K562 (cell line): ENCODE data around the gene SPATS2. TPM values are rescaled to one million over a fixed set of nuclear protein-coding genes. Genes with fewer than 3 reads are reported as not detected.

ENCODE experiments used
- ATAC-seq: fragments of 200-7000 bp; cut with Tn5 transposase; 3 replicates; pipeline ENCODE4 v1.9.1; 2020; ENCODE audit warnings: moderate library complexity
- BruUV-seq: library from RNA; stranded (reverse); fragments of 400-500 nt; replicated peaks from 2 replicates; lab custom pipeline; 2021; lab: Mats Ljungman, UMichigan
- CTCF ChIA-PET: fragments of 300-600 bp; formaldehyde crosslinking; extraction: SDS; loops from one replicate; lab custom pipeline; 2021; ENCODE audit warnings: low intra/inter-chr PET ratio; lab: Yijun Ruan, JAX
- POLR2A ChIA-PET: fragments of 300-600, 350-650 bp; sonication (Branson Sonifier 250); formaldehyde crosslinking; extraction: SDS; loops from one replicate; lab custom pipeline; 2021; ENCODE audit warnings: antibody characterized with exemption, inconsistent platforms; lab: Yijun Ruan, JAX
- DNase-seq, 4 experiments: peaks; one replicate each; pipeline versions ENCODE4 v3.0.0 to v3.0.0-alpha.2; 2011 to 2018; ENCODE audit warnings: low spot score in 3 of 4, mixed read lengths in 3 of 4; ENCODE audit errors: extremely low read depth in 1 of 4
- FAIRE-seq: peaks from 2 replicates; lab custom pipeline; 2011; peaks lifted over from hg19 to GRCh38; lab: Jason Lieb, UNC
- H2AFZ ChIP-seq: 2 replicates; pipeline ENCODE4 v1.6.0; 2011; ENCODE audit warnings: low read depth, low read length, control low read depth, inconsistent platforms
- H3K27ac ChIP-seq: fragments of 200-600 bp; 3 replicates; pipeline ENCODE4 v1.8.0; 2011; ENCODE audit warnings: low read depth, mild to moderate bottlenecking, control low read depth, inconsistent platforms, low read length, moderate library complexity, mixed read lengths; ENCODE audit errors: extremely low read depth
- H3K27me3 ChIP-seq, 2 experiments: fragments of 300-600 bp in 1 of 2; 2 replicates in 1 of 2; 3 replicates in 1 of 2; pipeline versions ENCODE4 v1.6.0 to v1.8.0; 2011; ENCODE audit warnings: inconsistent platforms in 2 of 2, low read length in 2 of 2, mild to moderate bottlenecking in 1 of 2, mixed read lengths in 1 of 2, moderate library complexity in 1 of 2; ENCODE audit not compliant: control insufficient read depth in 2 of 2, insufficient read depth in 2 of 2
- H3K36me3 ChIP-seq: fragments of 300-600 bp; 3 replicates; pipeline ENCODE4 v1.8.0; 2011; ENCODE audit warnings: mild to moderate bottlenecking, low read length, inconsistent platforms; ENCODE audit not compliant: control insufficient read depth, insufficient read depth
- H3K4me1 ChIP-seq, 2 experiments: fragments of 200-600 bp in 1 of 2; replicated peaks in 1 of 2; 2 replicates in 1 of 2; 3 replicates in 1 of 2; pipeline versions ENCODE4 v1.5.1 to v1.8.0; 2011; ENCODE audit warnings: inconsistent platforms in 2 of 2, low read length in 2 of 2, mild to moderate bottlenecking in 1 of 2, mixed read lengths in 1 of 2, moderate library complexity in 1 of 2; ENCODE audit not compliant: control insufficient read depth in 2 of 2, insufficient read depth in 2 of 2
- H3K4me2 ChIP-seq: 2 replicates; pipeline ENCODE4 v1.6.1; 2011; ENCODE audit warnings: low read length, control low read depth, inconsistent platforms, mixed read lengths; ENCODE audit not compliant: insufficient read depth
- H3K4me3 ChIP-seq: fragments of 200-600 bp; sonication (generic), shearing (Covaris generic); 2 replicates; pipeline ENCODE4 v1.5.1; 2016; ENCODE audit warnings: control low read depth, inconsistent platforms
- H3K79me2 ChIP-seq: fragments of 200-600 bp; 3 replicates; pipeline ENCODE4 v1.8.0; 2011; ENCODE audit warnings: low read length, inconsistent platforms; ENCODE audit not compliant: control insufficient read depth, insufficient read depth
- H3K9ac ChIP-seq, 2 experiments: 2 replicates each; pipeline versions ENCODE4 v1.6.0 to v1.6.1; 2011; ENCODE audit warnings: low read depth in 2 of 2, low read length in 2 of 2, control low read depth in 1 of 2, inconsistent platforms in 1 of 2, mild to moderate bottlenecking in 1 of 2, mixed read lengths in 1 of 2; ENCODE audit not compliant: insufficient read depth in 1 of 2
- H3K9me1 ChIP-seq: one replicate; pipeline ENCODE4 v1.6.0; 2011; ENCODE audit warnings: inconsistent platforms, mild to moderate bottlenecking, low read length, moderate library complexity; ENCODE audit not compliant: control insufficient read depth, insufficient read depth
- H3K9me3 ChIP-seq: replicated peaks from 2 replicates; pipeline ENCODE4 v1.5.1; 2011; ENCODE audit warnings: low read depth, low read length, inconsistent platforms; ENCODE audit not compliant: control insufficient read depth, insufficient read depth
- H4K20me1 ChIP-seq: replicated peaks from 2 replicates; pipeline ENCODE4 v1.6.1; 2011; ENCODE audit warnings: low read length, inconsistent platforms, mixed read lengths; ENCODE audit not compliant: control insufficient read depth, insufficient read depth
- ARID2 ChIP-seq: fragments of 450-650 bp; IDR thresholded peaks from 2 replicates; pipeline ENCODE4 v1.6.1; 2017; ENCODE audit warnings: antibody characterized with exemption, mild to moderate bottlenecking
- BACH1 ChIP-seq: fragments of 200-800 bp; sonication (Bioruptor generic); IDR thresholded peaks from 2 replicates; pipeline ENCODE4 v1.6.1; 2016; ENCODE audit warnings: missing genetic modification characterization, missing compliant biosample characterization
- BRD4 ChIP-seq: fragments of 200-600 bp; sonication (generic); IDR thresholded peaks from 2 replicates; pipeline ENCODE4 v1.6.1; 2017; ENCODE audit warnings: inconsistent platforms
- CHD7 ChIP-seq: fragments of 200-600 bp; sonication (generic); IDR thresholded peaks from one replicate; pipeline ENCODE4 v1.6.1; 2012; ENCODE audit warnings: mild to moderate bottlenecking, low read depth, low read length, inconsistent platforms
- ELF2 ChIP-seq: fragments of 250-450 bp; sonication (Bioruptor Pico); IDR thresholded peaks from 2 replicates; pipeline ENCODE4 v1.5.0; 2021; ENCODE audit warnings: mild to moderate bottlenecking
- ELF4 ChIP-seq: fragments of 450-650 bp; formaldehyde crosslinking; IDR thresholded peaks from 2 replicates; pipeline ENCODE4 v1.4.0; 2022; ENCODE audit warnings: missing genetic modification characterization
- HDAC1 ChIP-seq, 2 experiments: fragments of 450-650 bp; IDR thresholded peaks; 2 replicates each; pipeline ENCODE4 v1.6.1; 2016 to 2017; ENCODE audit warnings: inconsistent platforms in 1 of 2, mild to moderate bottlenecking in 1 of 2, moderate library complexity in 1 of 2
- MBD2 ChIP-seq: sonication (generic); IDR thresholded peaks from 2 replicates; pipeline ENCODE4 v1.6.1; 2016; ENCODE audit warnings: low read depth, borderline replicate concordance
- NR2C2 ChIP-seq, 2 experiments: fragments of 200-800 bp in 1 of 2; sonication (Bioruptor generic) in 1 of 2; sonication (generic) in 1 of 2; formaldehyde crosslinking in 1 of 2; IDR thresholded peaks; 2 replicates each; pipeline versions ENCODE4 v1.6.1 to v1.8.0; 2016 to 2022; ENCODE audit warnings: mild to moderate bottlenecking in 1 of 2, missing compliant biosample characterization in 1 of 2, missing genetic modification characterization in 1 of 2, missing genetic modification reagents in 1 of 2
- PHB2 ChIP-seq: fragments of 450-650 bp; IDR thresholded peaks from 2 replicates; pipeline ENCODE4 v1.6.1; 2017; ENCODE audit warnings: low read depth
- RHOXF2B ChIP-seq: fragments of 250-450 bp; sonication (Bioruptor Pico); conservative IDR thresholded peaks from 2 replicates; pipeline ENCODE4 v1.5.1; 2021
- ZBTB17 ChIP-seq: fragments of 450-650 bp; formaldehyde crosslinking; IDR thresholded peaks from 2 replicates; pipeline ENCODE4 v1.4.0; 2020; ENCODE audit warnings: mild to moderate bottlenecking
- WGBS: fragments of 100-300 bp; shearing (Covaris generic); methylation state at CpG from one replicate; pipeline ENCODE4 v1.1.6; 2016; ENCODE audit warnings: low coverage, mixed read lengths; ENCODE audit not compliant: insufficient coverage; ENCODE audit errors: missing lambda C conversion rate; 5-methylcytosine and 5-hydroxymethylcytosine counted together
- in situ Hi-C: fragments of 300-500 bp; cut with MboI; formaldehyde crosslinking; loops from 4 replicates; pipeline ENCODE4 v1.15.0; 2018; ENCODE audit warnings: inconsistent platforms, mixed read lengths
- intact Hi-C: fragments of 100-400 bp; cut with micrococcal nuclease; formaldehyde crosslinking; loops from 2 replicates; pipeline ENCODE4 v1.14.2; 2022
- polyA plus RNA-seq, 8 experiments: library from polyadenylated mRNA; depleted of rRNA in 4 of 8; stranded (reverse) in 5 of 8; unstranded in 3 of 8; fragments of >200 nt; fragmentation: Nextera tagmentation in 2 of 8; fragmentation: Illumina TruSeq in 1 of 8; extraction: Ambion mirVana in 2 of 8; extraction: Trizol in 1 of 8; gene quantifications; 2 replicates each; pipeline versions ENCODE4 v1.2.1 to v1.2.3, GENCODE V29; 2011 to 2014; ENCODE audit warnings: inconsistent platforms in 1 of 8, missing spikeins in 1 of 8
- total RNA-seq, 7 experiments: library from RNA; depleted of rRNA in 6 of 7; stranded (reverse); fragments of >200 nt in 6 of 7; fragmentation: Illumina TruSeq in 2 of 7; extraction: Trizol in 2 of 7; gene quantifications; 2 replicates each; pipeline versions ENCODE4 v1.2.1 to v1.2.3, GENCODE V29; 2011 to 2021; ENCODE audit warnings: low replicate concordance in 1 of 7

SPATS2 gene
- total and polyA plus RNA-seq, 9 of the 15 experiments (the other 6 are each of a cell fraction or from before 2014, with no cell fraction given), result 5.4 to 48.2 (median 17.5) TPM

DNA sequence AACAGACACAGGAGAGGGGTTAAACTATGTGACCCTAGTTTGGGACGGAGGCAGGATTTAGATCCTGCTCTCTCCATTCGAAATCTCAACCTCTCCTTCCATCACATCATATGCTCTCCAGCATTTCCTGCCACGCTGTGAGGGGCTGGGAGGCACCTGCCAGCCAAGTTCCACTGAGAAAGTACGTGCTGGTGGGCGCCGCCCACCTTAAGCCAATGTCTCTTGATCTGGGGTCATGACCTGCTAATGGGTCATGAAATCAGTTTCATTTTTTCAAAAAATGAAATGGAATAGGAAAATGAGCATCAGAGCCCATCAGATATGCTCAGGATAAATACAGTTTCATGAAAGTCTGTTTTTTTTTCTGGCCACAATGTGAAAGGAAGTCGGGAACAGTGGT is 193.4 kb downstream of the SPATS2 start:
- no peaks in the 10 kb centered on the region for H3K9me3 ChIP-seq
- H3K4me3 ChIP-seq, result no peak overlapping the region
- no peak for ATAC-seq
- H3K9me1 ChIP-seq, result no peaks in the 10 kb centered on the region
- POLR2A ChIA-PET, result interaction anchor here (0.6 to 2.1 kb wide), 2 partner anchors 10 to 102 kb away, joined by 3 to 6 read pairs; no protein-coding TSS in a partner anchor
- H3K79me2 ChIP-seq, result no peaks in the 10 kb centered on the region
- FAIRE-seq, result no peak
- no TSS peak for BruUV-seq
- in situ Hi-C loops (no loop called here), intact Hi-C loops (no loop called here)
- H3K4me1 ChIP-seq, result peaks cover 0 to 12% of the 10 kb centered on the region in 2 experiments; a peak in 1 of 5 replicates
- peaks cover 88% of the 10 kb centered on the region; the same call in 2 of the 3 replicates for H3K36me3 ChIP-seq
- CTCF ChIA-PET, result no interaction called here
- H2AFZ ChIP-seq, result no peak overlapping the region
- no peaks in the 10 kb centered on the region for H4K20me1 ChIP-seq
- H3K27me3 ChIP-seq, result no peaks in the 10 kb centered on the region
- no peak overlapping the region for H3K9ac ChIP-seq
- DNase-seq, result no peak
- WGBS, result 87% methylated on average over 7 of the region's 7 CpGs
- no peak overlapping the region for H3K27ac ChIP-seq
- H3K4me2 ChIP-seq, result no peak overlapping the region
- TF ChIP-seq CHD7 (no peak), HDAC1 (IDR thresholded peaks at IDR 0.05) (no peak), ZBTB17 (CRISPR knock-in tag) (no peak), ELF2 (no peak), NR2C2 (CRISPR knock-in tag; IDR thresholded peaks at IDR 0.05) (no peak), NR2C2 (tag; IDR thresholded peaks at IDR 0.05) (no peak), BACH1 (tag) (no peak), ELF4 (no peak), RHOXF2B (CRISPR knock-in tag) (no peak), MBD2 (no peak), ARID2 (no peak), PHB2 (no peak), BRD4 (no peak)
